Measurements from ENCODE around the gene SH3BP1. TPM values are rescaled to one million over a fixed set of nuclear protein-coding genes. Genes with fewer than 3 reads are reported as not detected.

SH3BP1 gene
- total and polyA plus RNA-seq, 4 donors, result 14.8 to 20.2 (median 18.0) TPM

- peaks cover 0 to 22% (median 11%) of the 10 kb centered on the region in 4 donors for H3K36me3 ChIP-seq (ENCODE audit: control insufficient read depth in 4 of 4, insufficient read depth in 4 of 4, low read length in 4 of 4)
- no peaks in the 10 kb centered on the region for H3K27me3 ChIP-seq (ENCODE audit: control insufficient read depth in 3 of 3, insufficient read depth in 3 of 3, low read length in 2 of 3)
- H3K9ac ChIP-seq (ENCODE audit: insufficient read depth in 1 of 2, low read length in 2 of 2), result peak overlapping the region in 1 of 2 donors; percentile 45
- DNase-seq, result no peak
- ATAC-seq (ENCODE audit: insufficient read depth, low FRiP score), result no peak
- H3K4me3 ChIP-seq, result no peak overlapping the region
- WGBS, 2 donors, result 79 to 84% methylated on average over 7 of the region's 7 CpGs
- no peak overlapping the region for H3K27ac ChIP-seq (ENCODE audit: low read depth in 1 of 2, low read length in 1 of 2)
- H3K9me3 ChIP-seq (ENCODE audit: control insufficient read depth in 4 of 4, insufficient read depth in 3 of 4, low read length in 3 of 4), result no peaks in the 10 kb centered on the region
- peaks cover 7 to 71% (median 36%) of the 10 kb centered on the region in 5 donors for H3K4me1 ChIP-seq (ENCODE audit: control insufficient read depth in 5 of 5, insufficient read depth in 5 of 5, low read length in 5 of 5)
- no peak for TF ChIP-seq CTCF (IDR thresholded peaks at IDR 0.05; ENCODE audit: control extremely low read depth, extremely low read depth)
These were observed 4.3 kb upstream of the SH3BP1 start for GRCh38 chr22:37635157-37635556.

GRCh38 chr22:37636186-37636948 lies 3.1 kb upstream of the SH3BP1 start:
- Histone ChIP-seq H3K4me3 (no peak overlapping the region), H3K9me3 (ENCODE audit: control insufficient read depth in 4 of 4, insufficient read depth in 3 of 4, low read length in 3 of 4) (no peaks in the 10 kb centered on the region), H3K27ac (ENCODE audit: low read depth in 1 of 2, low read length in 1 of 2) (peak overlapping the region in 1 of 2 donors; percentile 12), H3K36me3 (ENCODE audit: control insufficient read depth in 4 of 4, insufficient read depth in 4 of 4, low read length in 4 of 4) (peaks cover 0 to 14% (median 6%) of the 10 kb centered on the region in 4 donors), H3K4me1 (ENCODE audit: control insufficient read depth in 5 of 5, insufficient read depth in 5 of 5, low read length in 5 of 5) (peaks cover 7 to 81% (median 36%) of the 10 kb centered on the region in 5 donors), H3K27me3 (ENCODE audit: control insufficient read depth in 3 of 3, insufficient read depth in 3 of 3, low read length in 2 of 3) (no peaks in the 10 kb centered on the region), H3K9ac (ENCODE audit: insufficient read depth in 1 of 2, low read length in 2 of 2) (peak overlapping the region in 1 of 2 donors; percentile 47)
- no peak for TF ChIP-seq CTCF (IDR thresholded peaks at IDR 0.05; ENCODE audit: control extremely low read depth, extremely low read depth)
- 29 to 52% methylated on average over 6 of the region's 6 CpGs for WGBS, 2 donors
- peak in 1 of 3 donors; percentile 58 for DNase-seq
- no peak for ATAC-seq (ENCODE audit: insufficient read depth, low FRiP score)

GRCh38 chr22:37636949-37637273 lies 2.6 kb upstream of the SH3BP1 start:
- ATAC-seq (ENCODE audit: insufficient read depth, low FRiP score), result no peak
- TF ChIP-seq CTCF (IDR thresholded peaks at IDR 0.05; ENCODE audit: control extremely low read depth, extremely low read depth), result no peak
- Histone ChIP-seq H3K9me3 (ENCODE audit: control insufficient read depth in 4 of 4, insufficient read depth in 3 of 4, low read length in 3 of 4) (no peaks in the 10 kb centered on the region), H3K27me3 (ENCODE audit: control insufficient read depth in 3 of 3, insufficient read depth in 3 of 3, low read length in 2 of 3) (no peaks in the 10 kb centered on the region), H3K27ac (ENCODE audit: low read depth in 1 of 2, low read length in 1 of 2) (peak overlapping the region in 1 of 2 donors; percentile 7), H3K4me3 (no peak overlapping the region), H3K4me1 (ENCODE audit: control insufficient read depth in 5 of 5, insufficient read depth in 5 of 5, low read length in 5 of 5) (peaks cover 7 to 81% (median 36%) of the 10 kb centered on the region in 5 donors), H3K36me3 (ENCODE audit: control insufficient read depth in 4 of 4, insufficient read depth in 4 of 4, low read length in 4 of 4) (peaks cover 0 to 9% (median 1%) of the 10 kb centered on the region in 4 donors), H3K9ac (ENCODE audit: insufficient read depth in 1 of 2, low read length in 2 of 2) (peak overlapping the region in 1 of 2 donors; percentile 47)
- no peak for DNase-seq
- 51 to 69% methylated on average over 3 of the region's 3 CpGs for WGBS, 2 donors

All from lung (tissue), 12 donors.